ENCODE results near the gene GFY.

Gene GFY

DNA sequence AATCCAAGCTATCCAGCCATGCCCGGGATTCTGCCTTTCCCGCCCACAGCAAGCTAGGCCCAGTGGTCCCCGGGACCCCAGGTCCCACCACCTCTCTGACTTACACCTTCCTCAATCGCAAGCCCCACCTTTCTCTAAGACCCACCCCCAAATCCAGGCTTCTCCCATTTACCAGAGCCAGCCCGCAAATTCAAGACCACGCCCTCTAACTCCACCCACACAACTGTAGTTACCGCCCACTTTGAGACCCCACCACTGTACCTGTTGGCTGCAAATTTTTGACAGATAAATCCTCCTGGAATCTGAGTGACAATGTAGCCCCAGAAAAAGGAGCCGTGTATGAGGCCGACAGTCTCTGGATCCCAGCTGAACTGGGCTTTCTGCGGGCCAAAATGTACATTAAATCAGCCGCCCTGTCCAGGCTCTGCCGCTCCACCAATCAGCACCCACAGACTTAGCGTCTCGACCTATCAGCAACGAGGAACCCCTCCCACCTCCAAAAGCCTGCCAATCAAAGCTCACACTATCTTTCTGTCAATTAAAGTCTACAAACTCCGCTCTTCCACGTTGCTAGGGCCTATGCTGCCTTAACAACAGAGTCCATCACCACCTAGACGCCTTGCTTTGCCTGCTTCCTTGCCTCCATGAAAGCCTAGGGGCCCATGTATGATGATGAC, 9.9 kb downstream of the GFY start:
- no peak overlapping the region for H3K23ac ChIP-seq (ENCODE audit: low read length)
- no CpG with 5 or more reads among the region's 18 CpGs for WGBS (ENCODE audit: extremely low coverage, insufficient coverage, insufficient read length)
- no peak overlapping the region for H2AFZ ChIP-seq (ENCODE audit: insufficient read depth, low read length, poor library complexity)

DNA sequence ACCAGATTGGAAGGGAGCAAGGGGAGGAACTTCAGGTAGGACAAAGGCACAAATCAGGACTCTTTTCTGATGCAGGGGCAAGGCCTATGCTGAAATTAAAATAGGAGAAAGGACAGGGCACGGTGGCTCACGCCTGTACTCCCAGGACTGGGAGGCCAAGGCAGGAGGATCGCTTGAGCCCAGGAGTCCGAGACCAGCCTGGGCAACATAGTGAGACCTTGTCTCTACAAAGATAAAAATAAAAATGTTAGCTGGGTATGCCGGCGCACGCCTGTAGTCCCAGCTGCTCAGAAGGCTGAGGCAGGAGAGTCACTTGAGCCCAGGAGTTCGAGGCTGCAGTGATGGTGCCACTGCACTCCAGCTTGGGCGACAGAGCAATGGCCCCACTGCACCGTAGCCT, 10.5 kb downstream of the GFY start:
- Histone ChIP-seq H3K18ac (ENCODE audit: low read length) (no peak overlapping the region), H4K12ac (ENCODE audit: low read depth, low read length) (no peak overlapping the region), H2BK5ac (ENCODE audit: low read depth, low read length, poor library complexity) (no peak overlapping the region), H3K4me3 (ENCODE audit: low read depth, low read length) (peak overlapping the region; percentile 16), H2BK120ac (ENCODE audit: insufficient read depth, low read length, poor library complexity) (no peak overlapping the region), H3K4me1 (ENCODE audit: control insufficient read depth in 1 of 2, insufficient read depth in 2 of 2, low read length in 2 of 2) (peaks cover 3% of the 10 kb centered on the region in 2 experiments), H4K91ac (ENCODE audit: low read depth, low read length) (no peak overlapping the region), H3K14ac (ENCODE audit: low read length) (no peak overlapping the region), H3K27ac (ENCODE audit: low read depth, low read length) (no peak overlapping the region), H3K36me3 (ENCODE audit: control insufficient read depth in 1 of 2, insufficient read depth in 2 of 2, low read length in 2 of 2) (no peaks in the 10 kb centered on the region), H4K8ac (ENCODE audit: low read depth, low read length) (no peak overlapping the region), H3K23ac (ENCODE audit: low read length) (no peak overlapping the region), H3K9me3 (ENCODE audit: insufficient read depth, low read depth, low read length) (peaks cover 25% of the 10 kb centered on the region), H3K9ac (ENCODE audit: low read length) (no peak overlapping the region), H2AK5ac (ENCODE audit: low read length) (no peak overlapping the region), H3K27me3 (ENCODE audit: insufficient read depth, low read length) (peaks cover 41% of the 10 kb centered on the region), H3K79me1 (ENCODE audit: low read length) (no peaks in the 10 kb centered on the region), H3K79me2 (ENCODE audit: control insufficient read depth, insufficient read depth, low read length, poor library complexity) (no peaks in the 10 kb centered on the region), H3K4ac (ENCODE audit: low read depth, low read length) (no peak overlapping the region), H2AFZ (ENCODE audit: insufficient read depth, low read length, poor library complexity) (no peak overlapping the region), H2BK12ac (ENCODE audit: low read length) (no peak overlapping the region), H3K4me2 (ENCODE audit: low read length) (no peak overlapping the region)
- no peak for DNase-seq
- whole genome bisulfite sequencing (ENCODE audit: extremely low coverage, insufficient coverage, insufficient read length) = no CpG with 5 or more reads among the region's 10 CpGs

More for the DNA sequence above, 9.9 kb downstream of the GFY start:
- H3K27ac ChIP-seq (ENCODE audit: low read depth, low read length) = no peak overlapping the region
- no peak overlapping the region for H3K4me2 ChIP-seq (ENCODE audit: low read length)
- peak overlapping the region; percentile 16 for H3K4me3 ChIP-seq (ENCODE audit: low read depth, low read length)
- no peak overlapping the region for H2BK120ac ChIP-seq (ENCODE audit: insufficient read depth, low read length, poor library complexity)
- peaks cover 23% of the 10 kb centered on the region for H3K9me3 ChIP-seq (ENCODE audit: insufficient read depth, low read depth, low read length)
- H3K4me1 ChIP-seq (ENCODE audit: control insufficient read depth in 1 of 2, insufficient read depth in 2 of 2, low read length in 2 of 2) = peaks cover 3% of the 10 kb centered on the region in 2 experiments
- no peak overlapping the region for H4K8ac ChIP-seq (ENCODE audit: low read depth, low read length)
- peaks cover 34% of the 10 kb centered on the region for H3K27me3 ChIP-seq (ENCODE audit: insufficient read depth, low read length)
- no peak overlapping the region for H2BK5ac ChIP-seq (ENCODE audit: low read depth, low read length, poor library complexity)
- no peak overlapping the region for H3K18ac ChIP-seq (ENCODE audit: low read length)
- H2BK12ac ChIP-seq (ENCODE audit: low read length) = no peak overlapping the region
- no peak overlapping the region for H4K12ac ChIP-seq (ENCODE audit: low read depth, low read length)
- H3K79me1 ChIP-seq (ENCODE audit: low read length) = no peaks in the 10 kb centered on the region
- no peak overlapping the region for H3K9ac ChIP-seq (ENCODE audit: low read length)
- no peak overlapping the region for H3K4ac ChIP-seq (ENCODE audit: low read depth, low read length)
- no peak overlapping the region for H4K91ac ChIP-seq (ENCODE audit: low read depth, low read length)
- no peak overlapping the region for H3K14ac ChIP-seq (ENCODE audit: low read length)
- no peaks in the 10 kb centered on the region for H3K36me3 ChIP-seq (ENCODE audit: control insufficient read depth in 1 of 2, insufficient read depth in 2 of 2, low read length in 2 of 2)
- H2AK5ac ChIP-seq (ENCODE audit: low read length) = no peak overlapping the region
- no peak for DNase-seq
- no peaks in the 10 kb centered on the region for H3K79me2 ChIP-seq (ENCODE audit: control insufficient read depth, insufficient read depth, low read length, poor library complexity)

DNA sequence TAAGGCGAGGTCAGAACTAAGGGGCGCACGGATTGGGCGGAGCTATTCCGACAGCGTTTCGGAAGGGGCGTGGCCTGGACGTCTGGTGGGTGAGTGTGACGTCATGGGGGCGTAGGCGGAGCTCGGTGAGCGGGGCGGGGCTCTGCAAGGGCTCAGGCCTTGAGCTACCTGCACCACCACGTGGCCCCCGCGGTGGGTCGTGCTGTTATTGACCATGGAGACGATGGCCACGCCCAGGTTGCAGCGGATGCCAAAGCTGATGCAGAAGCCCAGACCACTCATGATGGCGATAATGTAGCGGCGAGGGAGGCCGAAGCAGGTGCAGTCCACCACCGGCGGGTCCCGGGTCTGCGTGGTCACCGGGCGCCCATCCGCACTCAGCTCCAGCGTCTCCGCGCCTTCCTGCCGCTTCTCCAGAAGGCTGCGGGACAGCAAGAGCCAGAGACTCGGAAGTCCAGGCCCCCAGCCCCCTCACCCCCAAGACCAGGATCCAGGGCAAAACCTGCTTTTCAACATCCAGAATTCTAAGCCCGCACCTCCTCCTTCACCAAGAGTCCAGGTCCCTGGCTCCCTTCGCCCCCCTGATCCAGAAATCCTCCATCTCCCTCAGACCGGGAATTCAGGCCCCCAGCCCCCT, 11.3 kb downstream of the GFY start:
- H3K14ac ChIP-seq (ENCODE audit: low read length) = no peak overlapping the region
- no peaks in the 10 kb centered on the region for H3K36me3 ChIP-seq (ENCODE audit: control insufficient read depth in 1 of 2, insufficient read depth in 2 of 2, low read length in 2 of 2)
- H4K8ac ChIP-seq (ENCODE audit: low read depth, low read length) = no peak overlapping the region
- no peaks in the 10 kb centered on the region for H3K79me2 ChIP-seq (ENCODE audit: control insufficient read depth, insufficient read depth, low read length, poor library complexity)
- no peak overlapping the region for H2BK12ac ChIP-seq (ENCODE audit: low read length)
- H3K9me3 ChIP-seq (ENCODE audit: insufficient read depth, low read depth, low read length) = peaks cover 24% of the 10 kb centered on the region
- peaks cover 49% of the 10 kb centered on the region for H3K27me3 ChIP-seq (ENCODE audit: insufficient read depth, low read length)
- no peak overlapping the region for H3K4me2 ChIP-seq (ENCODE audit: low read length)
- no peaks in the 10 kb centered on the region for H3K79me1 ChIP-seq (ENCODE audit: low read length)
- H3K23ac ChIP-seq (ENCODE audit: low read length) = no peak overlapping the region
- H3K4ac ChIP-seq (ENCODE audit: low read depth, low read length) = no peak overlapping the region
- H2AFZ ChIP-seq (ENCODE audit: insufficient read depth, low read length, poor library complexity) = no peak overlapping the region
- no peak overlapping the region for H2AK5ac ChIP-seq (ENCODE audit: low read length)
- no peak overlapping the region for H2BK5ac ChIP-seq (ENCODE audit: low read depth, low read length, poor library complexity)
- H3K4me1 ChIP-seq (ENCODE audit: control insufficient read depth in 1 of 2, insufficient read depth in 2 of 2, low read length in 2 of 2) = peaks cover 3% of the 10 kb centered on the region in 2 experiments
- H4K91ac ChIP-seq (ENCODE audit: low read depth, low read length) = no peak overlapping the region
- no peak for DNase-seq
- no peak overlapping the region for H4K12ac ChIP-seq (ENCODE audit: low read depth, low read length)
- H3K4me3 ChIP-seq (ENCODE audit: low read depth, low read length) = no peak overlapping the region
- H3K18ac ChIP-seq (ENCODE audit: low read length) = no peak overlapping the region
- no peak overlapping the region for H2BK120ac ChIP-seq (ENCODE audit: insufficient read depth, low read length, poor library complexity)
- WGBS (ENCODE audit: extremely low coverage, insufficient coverage, insufficient read length) = no CpG with 5 or more reads among the region's 42 CpGs
- no peak overlapping the region for H3K27ac ChIP-seq (ENCODE audit: low read depth, low read length)
- H3K9ac ChIP-seq (ENCODE audit: low read length) = no peak overlapping the region

DNA sequence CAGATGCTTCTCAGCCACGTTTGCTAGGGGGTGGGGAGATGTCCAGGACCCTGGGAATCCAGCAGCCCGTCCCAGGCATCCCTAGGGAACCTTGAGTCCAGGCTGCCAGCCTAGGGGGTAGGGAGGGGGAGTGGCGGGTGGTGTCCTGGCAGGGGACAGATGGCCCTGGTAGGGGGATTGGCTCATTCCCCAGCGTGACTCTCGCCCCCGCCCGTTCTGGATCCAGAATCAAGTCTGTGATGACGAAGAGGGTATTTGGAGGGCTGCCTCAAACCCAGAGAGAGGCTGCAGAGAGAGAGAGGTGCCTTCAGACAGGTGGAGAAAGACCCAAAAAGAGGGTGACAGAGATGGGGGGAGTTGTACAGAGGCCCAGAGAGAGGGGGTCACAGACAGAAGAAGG, 12.0 kb downstream of the GFY start:
- no peak overlapping the region for H3K14ac ChIP-seq (ENCODE audit: low read length)
- no peak overlapping the region for H3K18ac ChIP-seq (ENCODE audit: low read length)
- no CpG with 5 or more reads among the region's 8 CpGs for WGBS (ENCODE audit: extremely low coverage, insufficient coverage, insufficient read length)

More for the DNA sequence above, 12.0 kb downstream of the GFY start:
- Histone ChIP-seq H4K91ac (ENCODE audit: low read depth, low read length) (no peak overlapping the region), H4K8ac (ENCODE audit: low read depth, low read length) (no peak overlapping the region), H2AK5ac (ENCODE audit: low read length) (no peak overlapping the region), H2BK120ac (ENCODE audit: insufficient read depth, low read length, poor library complexity) (no peak overlapping the region), H4K12ac (ENCODE audit: low read depth, low read length) (no peak overlapping the region), H3K9me3 (ENCODE audit: insufficient read depth, low read depth, low read length) (peaks cover 20% of the 10 kb centered on the region), H2BK5ac (ENCODE audit: low read depth, low read length, poor library complexity) (no peak overlapping the region), H3K4me2 (ENCODE audit: low read length) (no peak overlapping the region), H3K27me3 (ENCODE audit: insufficient read depth, low read length) (peaks cover 54% of the 10 kb centered on the region), H3K4me1 (ENCODE audit: control insufficient read depth in 1 of 2, insufficient read depth in 2 of 2, low read length in 2 of 2) (peaks cover 3% of the 10 kb centered on the region in 2 experiments), H3K27ac (ENCODE audit: low read depth, low read length) (no peak overlapping the region), H3K36me3 (ENCODE audit: control insufficient read depth in 1 of 2, insufficient read depth in 2 of 2, low read length in 2 of 2) (no peaks in the 10 kb centered on the region), H3K79me2 (ENCODE audit: control insufficient read depth, insufficient read depth, low read length, poor library complexity) (no peaks in the 10 kb centered on the region), H3K4ac (ENCODE audit: low read depth, low read length) (no peak overlapping the region), H2AFZ (ENCODE audit: insufficient read depth, low read length, poor library complexity) (no peak overlapping the region), H3K79me1 (ENCODE audit: low read length) (no peaks in the 10 kb centered on the region), H3K9ac (ENCODE audit: low read length) (no peak overlapping the region), H3K4me3 (ENCODE audit: low read depth, low read length) (no peak overlapping the region), H2BK12ac (ENCODE audit: low read length) (no peak overlapping the region), H3K23ac (ENCODE audit: low read length) (no peak overlapping the region)
- DNase-seq = no peak

Data from trophoblast cell (in vitro differentiated cells and primary cell).